Measurements from ENCODE around the gene KLHL25.

- no peak for TF ChIP-seq CTCF (IDR thresholded peaks at IDR 0.05)
- no peak for TF ChIP-seq POLR2A (IDR thresholded peaks at IDR 0.05)
Observed at GRCh38 chr15:85778107-85778776, 16.5 kb downstream of the KLHL25 start.
